K562 (cell line): ENCODE data around the gene N4BP3. TPM values are rescaled to one million over a fixed set of nuclear protein-coding genes. Genes with fewer than 3 reads are reported as not detected.

Experiments
- ATAC-seq: fragments of 200-7000 bp; cut with Tn5 transposase; 3 replicates; pipeline ENCODE4 v1.9.1; 2020; ENCODE audit warnings: moderate library complexity
- BruUV-seq: library from RNA; stranded (reverse); fragments of 400-500 nt; replicated peaks from 2 replicates; lab custom pipeline; 2021; lab: Mats Ljungman, UMichigan
- CTCF ChIA-PET: fragments of 300-600 bp; formaldehyde crosslinking; extraction: SDS; loops from one replicate; lab custom pipeline; 2021; ENCODE audit warnings: low intra/inter-chr PET ratio; lab: Yijun Ruan, JAX
- POLR2A ChIA-PET: fragments of 300-600, 350-650 bp; sonication (Branson Sonifier 250); formaldehyde crosslinking; extraction: SDS; loops from one replicate; lab custom pipeline; 2021; ENCODE audit warnings: antibody characterized with exemption, inconsistent platforms; lab: Yijun Ruan, JAX
- DNase-seq, 4 experiments: peaks; one replicate each; pipeline versions ENCODE4 v3.0.0 to v3.0.0-alpha.2; 2011 to 2018; ENCODE audit warnings: low spot score in 3 of 4, mixed read lengths in 3 of 4; ENCODE audit errors: extremely low read depth in 1 of 4
- FAIRE-seq: peaks from 2 replicates; lab custom pipeline; 2011; peaks lifted over from hg19 to GRCh38; lab: Jason Lieb, UNC
- H2AFZ ChIP-seq: 2 replicates; pipeline ENCODE4 v1.6.0; 2011; ENCODE audit warnings: low read depth, low read length, control low read depth, inconsistent platforms
- H3K27ac ChIP-seq: fragments of 200-600 bp; 3 replicates; pipeline ENCODE4 v1.8.0; 2011; ENCODE audit warnings: low read depth, mild to moderate bottlenecking, control low read depth, inconsistent platforms, low read length, moderate library complexity, mixed read lengths; ENCODE audit errors: extremely low read depth
- H3K27me3 ChIP-seq, 2 experiments: fragments of 300-600 bp in 1 of 2; 2 replicates in 1 of 2; 3 replicates in 1 of 2; pipeline versions ENCODE4 v1.6.0 to v1.8.0; 2011; ENCODE audit warnings: inconsistent platforms in 2 of 2, low read length in 2 of 2, mild to moderate bottlenecking in 1 of 2, mixed read lengths in 1 of 2, moderate library complexity in 1 of 2; ENCODE audit not compliant: control insufficient read depth in 2 of 2, insufficient read depth in 2 of 2
- H3K36me3 ChIP-seq: fragments of 300-600 bp; 3 replicates; pipeline ENCODE4 v1.8.0; 2011; ENCODE audit warnings: mild to moderate bottlenecking, low read length, inconsistent platforms; ENCODE audit not compliant: control insufficient read depth, insufficient read depth
- H3K4me1 ChIP-seq, 2 experiments: fragments of 200-600 bp in 1 of 2; replicated peaks in 1 of 2; 2 replicates in 1 of 2; 3 replicates in 1 of 2; pipeline versions ENCODE4 v1.5.1 to v1.8.0; 2011; ENCODE audit warnings: inconsistent platforms in 2 of 2, low read length in 2 of 2, mild to moderate bottlenecking in 1 of 2, mixed read lengths in 1 of 2, moderate library complexity in 1 of 2; ENCODE audit not compliant: control insufficient read depth in 2 of 2, insufficient read depth in 2 of 2
- H3K4me2 ChIP-seq: 2 replicates; pipeline ENCODE4 v1.6.1; 2011; ENCODE audit warnings: low read length, control low read depth, inconsistent platforms, mixed read lengths; ENCODE audit not compliant: insufficient read depth
- H3K4me3 ChIP-seq: fragments of 200-600 bp; sonication (generic), shearing (Covaris generic); 2 replicates; pipeline ENCODE4 v1.5.1; 2016; ENCODE audit warnings: control low read depth, inconsistent platforms
- H3K79me2 ChIP-seq: fragments of 200-600 bp; 3 replicates; pipeline ENCODE4 v1.8.0; 2011; ENCODE audit warnings: low read length, inconsistent platforms; ENCODE audit not compliant: control insufficient read depth, insufficient read depth
- H3K9ac ChIP-seq, 2 experiments: 2 replicates each; pipeline versions ENCODE4 v1.6.0 to v1.6.1; 2011; ENCODE audit warnings: low read depth in 2 of 2, low read length in 2 of 2, control low read depth in 1 of 2, inconsistent platforms in 1 of 2, mild to moderate bottlenecking in 1 of 2, mixed read lengths in 1 of 2; ENCODE audit not compliant: insufficient read depth in 1 of 2
- H3K9me1 ChIP-seq: one replicate; pipeline ENCODE4 v1.6.0; 2011; ENCODE audit warnings: inconsistent platforms, mild to moderate bottlenecking, low read length, moderate library complexity; ENCODE audit not compliant: control insufficient read depth, insufficient read depth
- H3K9me3 ChIP-seq: replicated peaks from 2 replicates; pipeline ENCODE4 v1.5.1; 2011; ENCODE audit warnings: low read depth, low read length, inconsistent platforms; ENCODE audit not compliant: control insufficient read depth, insufficient read depth
- H4K20me1 ChIP-seq: replicated peaks from 2 replicates; pipeline ENCODE4 v1.6.1; 2011; ENCODE audit warnings: low read length, inconsistent platforms, mixed read lengths; ENCODE audit not compliant: control insufficient read depth, insufficient read depth
- ARNT ChIP-seq, 2 experiments: fragments of 450-650 bp; IDR thresholded peaks; 2 replicates each; pipeline ENCODE4 v1.6.1; 2016; ENCODE audit warnings: mild to moderate bottlenecking in 1 of 2
- BRD9 ChIP-seq: fragments of 450-650 bp; IDR thresholded peaks from 2 replicates; pipeline ENCODE4 v1.6.1; 2018; ENCODE audit warnings: low read depth; ENCODE audit not compliant: partially characterized antibody
- DPF2 ChIP-seq: fragments of 450-650 bp; IDR thresholded peaks from 2 replicates; pipeline ENCODE4 v1.6.1; 2016
- HMGN3 ChIP-seq: IDR thresholded peaks from 2 replicates; pipeline ENCODE4 v1.6.1; 2011; ENCODE audit warnings: borderline replicate concordance, low read depth, mild to moderate bottlenecking, mixed read lengths, low read length; ENCODE audit not compliant: insufficient read length; ENCODE audit errors: extremely low read depth
- HOXB6 ChIP-seq: fragments of 250-450 bp; sonication (Bioruptor Pico); IDR thresholded peaks from 2 replicates; pipeline ENCODE4 v1.5.1; 2022; ENCODE audit warnings: mild to moderate bottlenecking, borderline replicate concordance
- OTX1 ChIP-seq: fragments of 450-650 bp; formaldehyde crosslinking; IDR thresholded peaks from 2 replicates; pipeline ENCODE4 v1.4.0; 2022; ENCODE audit warnings: mild to moderate bottlenecking
- PHF21A ChIP-seq: fragments of 450-650 bp; IDR thresholded peaks from 2 replicates; pipeline ENCODE4 v1.6.1; 2017; ENCODE audit warnings: low read depth, borderline replicate concordance
- POLR2A ChIP-seq: fragments of 450-650 bp; conservative IDR thresholded peaks from 2 replicates; pipeline ENCODE4 v1.6.1; 2016
- TFAM ChIP-seq: fragments of 250-450 bp; sonication (Bioruptor Pico); conservative IDR thresholded peaks from 2 replicates; pipeline ENCODE4 v1.5.0; 2021; ENCODE audit warnings: mild to moderate bottlenecking, moderate library complexity
- ZFP36 ChIP-seq: fragments of 150-350 bp; IDR thresholded peaks from 2 replicates; pipeline ENCODE4 v1.6.1; 2018; ENCODE audit warnings: low read length, low read depth; ENCODE audit not compliant: partially characterized antibody
- ZNF143 ChIP-seq: sonication (generic); formaldehyde crosslinking; IDR thresholded peaks from 2 replicates; pipeline ENCODE4 v1.9.0; 2022; ENCODE audit warnings: mild to moderate bottlenecking, missing genetic modification reagents
- in situ Hi-C: fragments of 300-500 bp; cut with MboI; formaldehyde crosslinking; loops from 4 replicates; pipeline ENCODE4 v1.15.0; 2018; ENCODE audit warnings: inconsistent platforms, mixed read lengths
- intact Hi-C: fragments of 100-400 bp; cut with micrococcal nuclease; formaldehyde crosslinking; loops from 2 replicates; pipeline ENCODE4 v1.14.2; 2022
- polyA plus RNA-seq, 8 experiments: library from polyadenylated mRNA; depleted of rRNA in 4 of 8; stranded (reverse) in 5 of 8; unstranded in 3 of 8; fragments of >200 nt; fragmentation: Nextera tagmentation in 2 of 8; fragmentation: Illumina TruSeq in 1 of 8; extraction: Ambion mirVana in 2 of 8; extraction: Trizol in 1 of 8; gene quantifications; 2 replicates each; pipeline versions ENCODE4 v1.2.1 to v1.2.3, GENCODE V29; 2011 to 2014; ENCODE audit warnings: inconsistent platforms in 1 of 8, missing spikeins in 1 of 8
- total RNA-seq, 7 experiments: library from RNA; depleted of rRNA in 6 of 7; stranded (reverse); fragments of >200 nt in 6 of 7; fragmentation: Illumina TruSeq in 2 of 7; extraction: Trizol in 2 of 7; gene quantifications; 2 replicates each; pipeline versions ENCODE4 v1.2.1 to v1.2.3, GENCODE V29; 2011 to 2021; ENCODE audit warnings: low replicate concordance in 1 of 7
- TF ChIP-seq, protein P1 (sequence below): fragments of 250-450 bp; sonication (Bioruptor Pico); IDR thresholded peaks from 2 replicates; pipeline ENCODE4 v1.8.0; 2022; ENCODE audit warnings: inconsistent platforms
- TF ChIP-seq, protein P2 (sequence below), 2 experiments: fragments of 450-650 bp; conservative IDR thresholded peaks; 2 replicates each; pipeline ENCODE4 v1.6.1; 2017; ENCODE audit warnings: mild to moderate bottlenecking in 2 of 2, moderate library complexity in 2 of 2
- TF ChIP-seq, protein P3 (sequence below): fragments of 450-650 bp; IDR thresholded peaks from 2 replicates; pipeline ENCODE4 v1.6.1; 2014; ENCODE audit warnings: low read depth, mild to moderate bottlenecking, moderate library complexity, borderline replicate concordance

N4BP3 gene
- total and polyA plus RNA-seq, 9 of the 15 experiments (the other 6 are each of a cell fraction or from before 2014, with no cell fraction given): 0.06 to 7.0 (median 2.4) TPM

DNA sequence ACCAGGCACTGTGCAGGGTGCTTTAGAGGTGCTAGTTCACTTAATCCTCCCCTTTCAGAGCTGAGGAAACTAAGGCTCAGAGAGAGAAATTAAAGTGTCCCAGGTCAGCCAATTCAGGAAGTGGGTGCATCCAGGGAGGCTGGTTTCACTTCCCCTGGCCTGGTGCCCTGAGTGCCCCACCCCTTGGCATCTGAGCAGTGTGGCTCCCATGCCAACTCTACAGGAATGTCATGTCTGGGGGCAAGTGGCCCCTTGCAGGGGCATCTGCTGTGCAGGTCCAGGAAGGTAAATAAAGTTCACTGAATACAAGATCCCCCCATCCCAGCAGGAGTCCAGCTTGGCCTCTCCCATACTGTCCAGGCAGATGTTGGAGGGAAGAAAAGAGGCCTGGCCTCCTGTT lies 4.4 kb upstream of the N4BP3 start:
- BruUV-seq: no TSS peak
- DNase-seq (no peak), FAIRE-seq (no peak), ATAC-seq (no peak)
- peaks cover 3% of the 10 kb centered on the region for H3K79me2 ChIP-seq
- no peak overlapping the region for H3K4me3 ChIP-seq
- no peak overlapping the region for H3K4me2 ChIP-seq
- H2AFZ ChIP-seq: no peak overlapping the region
- in situ Hi-C loops: no loop called here
- H3K27me3 ChIP-seq: no peaks in the 10 kb centered on the region
- POLR2A ChIA-PET: no interaction called here
- H3K36me3 ChIP-seq: no peaks in the 10 kb centered on the region
- H3K27ac ChIP-seq: no peak overlapping the region
- TF ChIP-seq HMGN3 (no peak), ZFP36 (no peak), OTX1 (CRISPR knock-in tag) (no peak), TFAM (CRISPR knock-in tag) (no peak), ZNF143 (no peak), ARNT (IDR thresholded peaks at IDR 0.05) (no peak), BRD9 (no peak), DPF2 (no peak), POLR2A (no peak), HOXB6 (CRISPR knock-in tag) (no peak), PHF21A (no peak)
- TF ChIP-seq, protein P1, sequence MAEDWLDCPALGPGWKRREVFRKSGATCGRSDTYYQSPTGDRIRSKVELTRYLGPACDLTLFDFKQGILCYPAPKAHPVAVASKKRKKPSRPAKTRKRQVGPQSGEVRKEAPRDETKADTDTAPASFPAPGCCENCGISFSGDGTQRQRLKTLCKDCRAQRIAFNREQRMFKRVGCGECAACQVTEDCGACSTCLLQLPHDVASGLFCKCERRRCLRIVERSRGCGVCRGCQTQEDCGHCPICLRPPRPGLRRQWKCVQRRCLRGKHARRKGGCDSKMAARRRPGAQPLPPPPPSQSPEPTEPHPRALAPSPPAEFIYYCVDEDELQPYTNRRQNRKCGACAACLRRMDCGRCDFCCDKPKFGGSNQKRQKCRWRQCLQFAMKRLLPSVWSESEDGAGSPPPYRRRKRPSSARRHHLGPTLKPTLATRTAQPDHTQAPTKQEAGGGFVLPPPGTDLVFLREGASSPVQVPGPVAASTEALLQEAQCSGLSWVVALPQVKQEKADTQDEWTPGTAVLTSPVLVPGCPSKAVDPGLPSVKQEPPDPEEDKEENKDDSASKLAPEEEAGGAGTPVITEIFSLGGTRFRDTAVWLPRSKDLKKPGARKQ: no peak
- TF ChIP-seq, protein P2, sequence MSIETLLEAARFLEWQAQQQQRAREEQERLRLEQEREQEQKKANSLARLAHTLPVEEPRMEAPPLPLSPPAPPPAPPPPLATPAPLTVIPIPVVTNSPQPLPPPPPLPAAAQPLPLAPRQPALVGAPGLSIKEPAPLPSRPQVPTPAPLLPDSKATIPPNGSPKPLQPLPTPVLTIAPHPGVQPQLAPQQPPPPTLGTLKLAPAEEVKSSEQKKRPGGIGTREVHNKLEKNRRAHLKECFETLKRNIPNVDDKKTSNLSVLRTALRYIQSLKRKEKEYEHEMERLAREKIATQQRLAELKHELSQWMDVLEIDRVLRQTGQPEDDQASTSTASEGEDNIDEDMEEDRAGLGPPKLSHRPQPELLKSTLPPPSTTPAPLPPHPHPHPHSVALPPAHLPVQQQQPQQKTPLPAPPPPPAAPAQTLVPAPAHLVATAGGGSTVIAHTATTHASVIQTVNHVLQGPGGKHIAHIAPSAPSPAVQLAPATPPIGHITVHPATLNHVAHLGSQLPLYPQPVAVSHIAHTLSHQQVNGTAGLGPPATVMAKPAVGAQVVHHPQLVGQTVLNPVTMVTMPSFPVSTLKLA (conservative IDR thresholded peaks at IDR 0.05): no peak
- TF ChIP-seq, protein P3, sequence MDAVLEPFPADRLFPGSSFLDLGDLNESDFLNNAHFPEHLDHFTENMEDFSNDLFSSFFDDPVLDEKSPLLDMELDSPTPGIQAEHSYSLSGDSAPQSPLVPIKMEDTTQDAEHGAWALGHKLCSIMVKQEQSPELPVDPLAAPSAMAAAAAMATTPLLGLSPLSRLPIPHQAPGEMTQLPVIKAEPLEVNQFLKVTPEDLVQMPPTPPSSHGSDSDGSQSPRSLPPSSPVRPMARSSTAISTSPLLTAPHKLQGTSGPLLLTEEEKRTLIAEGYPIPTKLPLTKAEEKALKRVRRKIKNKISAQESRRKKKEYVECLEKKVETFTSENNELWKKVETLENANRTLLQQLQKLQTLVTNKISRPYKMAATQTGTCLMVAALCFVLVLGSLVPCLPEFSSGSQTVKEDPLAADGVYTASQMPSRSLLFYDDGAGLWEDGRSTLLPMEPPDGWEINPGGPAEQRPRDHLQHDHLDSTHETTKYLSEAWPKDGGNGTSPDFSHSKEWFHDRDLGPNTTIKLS: no peak
- no peaks in the 10 kb centered on the region for H3K9me3 ChIP-seq
- peaks cover 5 to 19% of the 10 kb centered on the region in 2 experiments; a peak in 2 of 5 replicates for H3K4me1 ChIP-seq
- no peaks in the 10 kb centered on the region for H3K9me1 ChIP-seq
- no peak overlapping the region for H3K9ac ChIP-seq
- no peaks in the 10 kb centered on the region for H4K20me1 ChIP-seq
- CTCF ChIA-PET: no interaction called here
- intact Hi-C loops: no loop called here
